ENCODE measurements around the gene SPX.

SPX gene

DNA sequence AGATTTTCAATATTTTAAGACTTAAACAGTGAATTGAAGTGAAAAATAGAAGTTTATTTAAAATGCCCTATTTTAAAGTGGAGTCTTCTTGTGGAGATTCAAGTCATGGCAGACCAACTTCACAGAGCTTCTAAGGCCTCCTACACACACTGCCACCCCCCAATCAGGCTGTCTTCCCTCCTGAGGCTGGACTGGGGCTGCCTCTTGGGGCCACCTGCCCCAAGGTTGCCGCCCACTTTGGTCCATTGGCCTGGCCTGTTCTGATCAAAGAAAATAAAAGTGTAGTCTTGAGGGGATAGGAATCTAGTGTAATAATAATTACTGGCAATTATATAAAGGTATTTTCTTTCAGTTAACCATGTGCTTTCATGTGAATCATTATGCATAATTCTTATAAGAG is 23.2 kb upstream of the SPX start:
- H3K27me3 ChIP-seq = no peaks in the 10 kb centered on the region

DNA sequence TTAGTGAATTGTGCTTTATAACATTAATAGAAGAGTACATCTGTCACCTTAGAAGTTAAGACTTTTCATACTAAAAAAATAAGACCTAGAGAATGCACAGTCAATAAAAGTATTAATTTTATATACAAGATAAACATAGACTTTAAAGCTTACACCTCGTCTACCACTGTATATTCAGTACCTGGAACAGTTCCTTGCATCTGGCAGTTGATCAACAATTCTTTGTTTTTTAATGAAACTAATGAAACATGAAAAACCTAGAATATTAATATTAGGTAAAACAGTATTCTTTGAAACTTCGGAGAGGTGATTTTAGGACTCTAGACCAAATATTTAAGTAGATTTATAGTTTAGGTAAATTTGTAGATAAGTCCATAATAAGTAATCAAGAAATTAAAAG is 20.2 kb upstream of the SPX start:
- Histone ChIP-seq H3K27me3 (no peaks in the 10 kb centered on the region), H3K9me3 (no peaks in the 10 kb centered on the region), H3K4me3 (no peak overlapping the region), H3K4me2 (no peak overlapping the region), H3K4me1 (peaks cover 23% of the 10 kb centered on the region), H3K27ac (no peak overlapping the region), H3K36me3 (peaks cover 31% of the 10 kb centered on the region), H3K9ac (no peak overlapping the region), H4K20me1 (peaks cover 37% of the 10 kb centered on the region)
- no peak for TF ChIP-seq Cebpa-rat (IDR thresholded peaks at IDR 0.05)

More for the DNA sequence above, 23.2 kb upstream of the SPX start:
- Histone ChIP-seq H3K9ac (peak overlapping the region; percentile 89), H4K20me1 (peaks cover 37% of the 10 kb centered on the region), H3K36me3 (peaks cover 20% of the 10 kb centered on the region), H3K4me1 (peaks cover 42% of the 10 kb centered on the region), H3K9me3 (no peaks in the 10 kb centered on the region), H3K4me2 (peak overlapping the region; percentile 77), H3K27ac (no peak overlapping the region), H3K4me3 (peak overlapping the region; percentile 91)
- no peak for TF ChIP-seq Cebpa-rat (IDR thresholded peaks at IDR 0.05)

DNA sequence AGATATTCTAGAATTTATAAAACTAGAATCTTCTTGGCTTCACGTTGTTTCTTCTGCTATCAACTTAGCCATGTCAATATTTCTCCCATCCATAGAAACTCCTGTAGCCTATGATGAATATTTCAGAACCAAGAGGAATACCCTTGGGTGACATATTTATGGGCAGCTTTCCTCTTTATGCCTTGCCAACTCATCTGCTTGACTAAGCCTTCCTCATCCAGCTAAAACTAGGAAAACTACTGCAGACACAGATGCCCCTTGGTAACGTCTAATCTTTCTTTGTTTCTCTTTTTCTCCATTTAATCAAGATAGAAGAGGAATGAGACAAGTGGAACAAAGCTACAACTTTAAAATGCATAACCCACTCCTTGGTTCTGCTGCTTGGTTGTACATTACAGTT is 18.2 kb upstream of the SPX start:
- Histone ChIP-seq H3K36me3 (peaks cover 41% of the 10 kb centered on the region), H3K4me1 (peaks cover 16% of the 10 kb centered on the region), H3K9ac (no peak overlapping the region), H3K4me2 (no peak overlapping the region), H4K20me1 (peaks cover 30% of the 10 kb centered on the region), H3K27me3 (no peaks in the 10 kb centered on the region), H3K9me3 (no peaks in the 10 kb centered on the region), H3K27ac (no peak overlapping the region), H3K4me3 (no peak overlapping the region)
- no peak for TF ChIP-seq Cebpa-rat (IDR thresholded peaks at IDR 0.05)

DNA sequence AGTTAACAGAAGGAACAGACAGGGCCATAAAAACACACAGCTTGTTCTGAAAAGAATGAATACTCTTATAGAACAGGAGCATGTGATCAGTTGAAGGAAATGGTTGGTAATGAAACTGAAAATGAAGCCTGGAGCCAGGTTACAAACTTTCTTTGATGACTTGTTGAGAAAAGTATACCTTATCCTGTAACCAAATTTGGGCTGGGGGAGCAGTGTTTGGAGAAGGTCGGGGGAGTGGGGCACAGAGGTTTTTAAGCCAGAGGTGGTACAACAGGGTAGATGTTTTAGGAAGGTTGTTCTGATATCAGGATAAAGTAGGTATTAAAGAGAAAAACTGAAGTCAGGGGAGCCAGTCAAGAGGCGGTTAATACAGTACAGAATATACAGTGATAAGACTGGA is 16.3 kb upstream of the SPX start:
- Histone ChIP-seq H3K9ac (no peak overlapping the region), H3K4me2 (no peak overlapping the region), H3K27ac (no peak overlapping the region), H3K4me1 (no peaks in the 10 kb centered on the region), H3K27me3 (no peaks in the 10 kb centered on the region), H3K36me3 (peaks cover 53% of the 10 kb centered on the region), H4K20me1 (peaks cover 12% of the 10 kb centered on the region), H3K9me3 (no peaks in the 10 kb centered on the region), H3K4me3 (no peak overlapping the region)
- TF ChIP-seq Cebpa-rat (IDR thresholded peaks at IDR 0.05) = no peak

DNA sequence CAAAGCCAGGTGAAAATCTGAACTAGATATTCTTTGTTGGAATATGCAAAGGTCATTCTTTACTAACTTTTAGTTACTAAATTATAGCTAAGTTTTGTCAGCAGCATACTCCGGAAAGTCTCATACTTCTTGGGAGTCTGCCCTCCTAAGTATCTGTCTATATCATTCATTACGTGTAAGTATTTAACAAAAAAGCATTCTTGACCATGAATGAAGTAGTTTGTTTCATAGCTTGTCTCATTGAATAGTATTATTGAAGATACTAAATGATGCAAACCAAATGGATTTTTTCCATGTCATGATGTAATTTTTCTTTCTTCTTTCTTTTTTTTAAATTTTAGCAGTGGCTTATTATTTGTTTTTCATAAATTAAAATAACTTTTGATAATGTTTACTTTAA is 9.8 kb upstream of the SPX start:
- TF ChIP-seq Cebpa-rat (IDR thresholded peaks at IDR 0.05) = no peak
- no peaks in the 10 kb centered on the region for H3K9me3 ChIP-seq
- no peak overlapping the region for H3K27ac ChIP-seq
- no peaks in the 10 kb centered on the region for H3K4me1 ChIP-seq
- H3K4me2 ChIP-seq = no peak overlapping the region
- H3K27me3 ChIP-seq = no peaks in the 10 kb centered on the region
- H3K4me3 ChIP-seq = no peak overlapping the region
- peaks cover 39% of the 10 kb centered on the region for H3K36me3 ChIP-seq
- no peaks in the 10 kb centered on the region for H4K20me1 ChIP-seq
- no peak overlapping the region for H3K9ac ChIP-seq

DNA sequence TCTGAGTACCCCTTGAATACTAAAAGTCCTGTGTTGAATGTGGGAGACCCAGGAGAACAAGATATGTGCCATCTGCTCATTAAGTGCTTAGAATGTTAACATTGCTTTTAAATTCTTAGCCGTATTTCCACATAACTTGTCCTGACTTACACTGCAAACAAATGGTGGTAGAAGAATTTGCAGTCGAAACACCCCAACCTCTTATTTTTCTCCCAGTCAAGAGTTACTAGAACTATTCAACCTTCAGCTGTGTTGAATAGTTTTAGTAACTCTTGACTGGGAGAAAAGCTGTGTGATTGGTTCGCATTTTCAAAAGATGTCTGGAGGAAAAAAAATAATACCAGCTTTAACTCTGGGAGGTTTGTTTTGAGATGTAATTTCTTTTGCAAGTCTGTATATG is 7.6 kb upstream of the SPX start:
- TF ChIP-seq Cebpa-rat (IDR thresholded peaks at IDR 0.05) = no peak
- Histone ChIP-seq H3K36me3 (peaks cover 24% of the 10 kb centered on the region), H3K27me3 (no peaks in the 10 kb centered on the region), H3K4me1 (no peaks in the 10 kb centered on the region), H3K9ac (no peak overlapping the region), H3K4me3 (no peak overlapping the region), H3K27ac (no peak overlapping the region), H4K20me1 (no peaks in the 10 kb centered on the region), H3K4me2 (no peak overlapping the region), H3K9me3 (no peaks in the 10 kb centered on the region)

DNA sequence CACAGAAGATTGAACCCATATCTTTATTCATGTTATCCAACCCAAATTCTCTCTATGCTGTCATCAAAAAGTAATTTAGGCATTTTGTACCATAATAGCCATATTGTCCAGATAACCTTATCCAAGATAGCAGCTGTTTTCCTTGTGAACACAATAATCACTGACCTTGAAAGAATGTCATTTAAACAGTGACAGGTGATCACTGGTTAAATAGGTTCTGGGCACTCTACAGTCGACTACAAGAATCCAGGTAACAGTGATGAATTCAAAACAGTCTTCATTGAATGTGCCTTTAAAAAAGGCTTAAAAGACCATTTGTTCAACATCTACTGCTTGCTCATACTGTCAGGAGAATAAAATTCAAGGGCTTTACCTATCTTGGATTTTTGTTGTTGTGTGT is 4.6 kb upstream of the SPX start:
- H4K20me1 ChIP-seq = no peaks in the 10 kb centered on the region
- H3K27ac ChIP-seq = no peak overlapping the region
- no peak overlapping the region for H3K4me3 ChIP-seq
- H3K36me3 ChIP-seq = peaks cover 7% of the 10 kb centered on the region; the same call in 1 of the 2 replicates
- H3K4me1 ChIP-seq = peaks cover 13% of the 10 kb centered on the region
- H3K9ac ChIP-seq = no peak overlapping the region
- H3K9me3 ChIP-seq = no peaks in the 10 kb centered on the region
- H3K4me2 ChIP-seq = no peak overlapping the region
- no peaks in the 10 kb centered on the region for H3K27me3 ChIP-seq
- TF ChIP-seq Cebpa-rat (IDR thresholded peaks at IDR 0.05) = no peak

DNA sequence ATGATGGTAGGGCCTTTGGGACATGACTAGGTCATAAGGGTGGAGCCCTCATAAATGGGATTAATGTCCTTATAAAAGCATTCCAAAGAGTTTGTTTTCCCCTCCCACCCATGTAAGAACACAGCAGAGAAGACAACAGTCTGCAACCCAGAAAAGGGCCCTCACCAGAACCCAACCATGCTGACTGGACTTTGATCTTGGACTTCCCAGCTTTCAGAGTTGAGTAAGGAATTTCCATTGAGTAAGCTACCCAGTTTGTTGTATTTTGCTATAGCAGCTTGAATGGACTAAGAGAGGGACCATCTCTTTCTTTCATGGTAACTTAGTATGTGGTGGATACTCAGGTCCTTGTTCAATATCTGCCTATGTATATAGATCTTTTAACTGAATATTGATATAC is 2.9 kb upstream of the SPX start:
- Histone ChIP-seq H3K27ac (no peak overlapping the region), H3K9ac (no peak overlapping the region), H3K4me3 (no peak overlapping the region), H3K9me3 (peaks cover 4% of the 10 kb centered on the region; the same call in 1 of the 2 replicates), H3K27me3 (no peaks in the 10 kb centered on the region; the same call in 1 of the 2 replicates), H4K20me1 (no peaks in the 10 kb centered on the region), H3K36me3 (peaks cover 7% of the 10 kb centered on the region; the same call in 1 of the 2 replicates), H3K4me2 (no peak overlapping the region), H3K4me1 (peaks cover 29% of the 10 kb centered on the region)
- no peak for TF ChIP-seq Cebpa-rat (IDR thresholded peaks at IDR 0.05)

DNA sequence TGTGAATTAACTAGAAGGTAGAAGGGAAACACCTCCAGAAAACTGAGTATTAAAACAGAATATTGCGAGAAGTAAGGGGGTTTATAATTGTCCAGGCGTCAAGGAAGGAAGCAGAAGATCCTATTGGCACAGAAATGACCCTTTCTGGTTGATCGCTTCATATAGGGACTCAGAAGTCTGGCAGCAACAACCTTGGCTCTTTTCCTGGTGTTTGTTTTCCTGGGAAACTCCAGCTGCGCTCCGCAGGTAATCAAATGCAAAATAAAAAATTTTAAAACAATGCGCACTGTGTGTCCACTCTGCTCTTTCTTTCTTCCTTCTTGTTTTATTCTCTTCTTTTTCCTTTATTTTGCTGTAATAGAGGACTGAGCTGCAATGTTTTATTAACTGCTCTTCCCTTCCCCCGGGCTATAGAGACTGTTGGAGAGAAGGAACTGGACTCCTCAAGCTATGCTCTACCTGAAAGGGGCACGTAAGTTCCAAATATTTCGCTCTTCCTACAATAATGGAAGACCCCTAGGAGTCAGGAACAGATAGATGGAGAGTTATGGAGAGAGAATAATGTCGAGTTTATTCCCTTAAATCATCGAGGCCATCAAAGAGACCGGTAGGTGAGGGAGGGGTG is 737 bp downstream of the SPX start:
- Histone ChIP-seq H3K9me3 (peaks cover 4% of the 10 kb centered on the region; the same call in 1 of the 2 replicates), H3K27me3 (no peaks in the 10 kb centered on the region; the same call in 1 of the 2 replicates), H3K4me1 (peaks cover 41% of the 10 kb centered on the region), H3K9ac (no peak overlapping the region), H4K20me1 (no peaks in the 10 kb centered on the region), H3K4me3 (0 out of 2 replicates have a peak overlapping the region, but pooled peaks have one; percentile 60), H3K27ac (no peak overlapping the region), H3K4me2 (peak overlapping the region; percentile 80), H3K36me3 (no peaks in the 10 kb centered on the region)
- TF ChIP-seq Cebpa-rat (IDR thresholded peaks at IDR 0.05) = no peak

DNA sequence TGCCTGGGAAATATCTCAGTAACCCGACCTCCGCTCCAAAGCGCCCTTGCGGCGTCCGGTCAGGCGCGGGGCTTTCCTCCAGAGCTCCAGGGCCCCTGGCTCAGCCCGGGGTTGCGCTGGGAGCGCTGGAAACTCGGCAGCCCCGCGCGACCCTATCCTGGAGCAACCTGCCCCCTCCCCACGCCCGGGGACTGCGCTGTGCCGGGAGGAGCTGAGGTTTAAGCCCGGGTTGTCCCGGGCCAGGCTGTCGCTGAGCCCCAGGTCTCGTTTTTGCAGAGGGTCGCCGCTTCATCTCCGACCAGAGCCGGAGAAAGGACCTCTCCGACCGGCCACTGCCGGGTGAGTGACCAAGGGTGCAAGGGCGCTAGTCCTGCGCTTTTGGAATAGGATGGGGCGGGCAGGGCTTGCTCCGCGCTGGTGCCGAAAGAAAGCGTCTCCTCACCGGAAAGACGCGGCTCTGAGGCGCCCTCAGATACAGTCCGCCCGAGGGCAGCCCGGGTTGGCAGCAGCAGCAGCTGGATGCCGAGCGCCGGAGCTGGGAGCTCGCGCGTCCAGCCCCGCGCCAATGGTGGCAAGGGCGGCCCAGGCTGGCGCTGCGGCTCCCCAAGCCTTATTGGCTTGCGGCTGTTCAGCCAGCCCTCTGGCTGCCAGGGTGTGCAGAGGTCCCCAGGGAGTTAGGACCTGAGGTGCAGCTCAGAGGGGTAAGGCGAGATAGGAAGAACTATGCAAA is 1.5 kb downstream of the SPX start:
- no peaks in the 10 kb centered on the region; the same call in 1 of the 2 replicates for H3K27me3 ChIP-seq
- peak overlapping the region; percentile 80 for H3K4me2 ChIP-seq

More for the DNA sequence above, 1.5 kb downstream of the SPX start:
- Histone ChIP-seq H3K27ac (no peak overlapping the region), H3K36me3 (no peaks in the 10 kb centered on the region), H3K9ac (peak overlapping the region; percentile 42; the same call in 1 of the 2 replicates), H3K4me3 (peak overlapping the region; percentile 60), H3K9me3 (peaks cover 4% of the 10 kb centered on the region; the same call in 1 of the 2 replicates), H3K4me1 (peaks cover 41% of the 10 kb centered on the region), H4K20me1 (no peaks in the 10 kb centered on the region)
- TF ChIP-seq Cebpa-rat (IDR thresholded peaks at IDR 0.05) = no peak

Measured in BLaER1 (cell line).